T47D (cell line): ENCODE measurements around the gene GSTA1.
"Not testable (repeated sequence)": the region's sequence is repeated elsewhere in the genome, so short reads cannot be mapped to it uniquely, and the experiment has no call there.

Experiments used
- DNase-seq, 2 experiments: peaks; one replicate each; pipeline versions ENCODE4 v3.0.0 to v3.0.0-alpha.2; 2011 to 2012; ENCODE audit warnings: low read depth in 1 of 2, low spot score in 1 of 2
- JUND ChIP-seq: IDR thresholded peaks from 2 replicates; pipeline ENCODE4 v1.6.1; 2012; ENCODE audit warnings: low read depth
- in situ Hi-C: cut with HindIII; loops from 2 replicates; pipeline ENCODE4 v1.10.0; 2016; ENCODE audit warnings: low sequenced_read_pairs, low pct_unique_long_range_greater_than_20kb

The GSTA1 gene

GRCh38 chr6:52790861-52791260, 12.8 kb downstream of the GSTA1 start:
- in situ Hi-C loops: no loop called here
- DNase-seq: no peak
- no peak for TF ChIP-seq JUND

DNA sequence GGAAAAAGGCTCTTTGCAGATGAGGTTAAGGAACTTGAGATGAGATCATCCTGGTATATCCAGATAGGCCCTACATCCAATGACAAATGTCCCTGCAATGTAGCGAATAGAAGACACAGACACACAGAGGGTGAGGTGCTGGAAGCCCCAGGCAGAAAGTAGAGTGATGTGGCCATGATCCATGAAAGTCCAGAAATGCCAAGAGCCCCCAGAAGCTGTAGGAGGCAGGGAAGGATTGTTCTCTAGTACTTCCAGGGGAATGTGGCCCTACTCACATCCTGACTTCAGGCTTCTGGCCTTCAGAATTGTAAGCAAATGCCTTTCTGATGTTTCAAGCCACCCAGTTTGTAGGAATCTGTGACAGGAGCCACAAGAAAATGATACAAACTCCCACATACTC, 14.0 kb downstream of the GSTA1 start:
- in situ Hi-C loops, DNase-seq: not testable (repeated sequence)

DNA sequence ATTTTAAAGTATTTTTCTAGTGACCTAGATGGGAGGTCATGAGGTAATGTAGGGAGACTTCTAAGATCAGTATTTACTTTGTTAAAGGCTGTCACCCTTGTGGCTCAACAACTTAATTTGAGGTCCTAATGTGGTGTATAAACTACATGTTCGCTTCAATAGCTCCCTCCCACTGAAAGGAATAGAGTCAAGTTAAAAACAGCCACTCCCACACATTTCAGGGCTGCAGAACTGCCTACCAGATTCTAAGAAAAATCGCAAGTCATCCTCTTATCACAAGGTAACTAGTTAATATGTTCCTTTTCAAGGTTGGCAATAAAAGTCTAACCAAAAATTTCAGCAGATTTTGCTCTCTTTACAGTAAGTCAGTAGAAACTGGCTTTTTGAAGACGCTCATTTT, 15.1 kb downstream of the GSTA1 start:
- DNase-seq: no peak
- in situ Hi-C loops: no loop called here
- no peak for TF ChIP-seq JUND

- in situ Hi-C loops: no loop called here
- no peak for TF ChIP-seq JUND
- no peak for DNase-seq
Measured at GRCh38 chr6:52787917-52788316, 15.7 kb downstream of the GSTA1 start.

GRCh38 chr6:52786249-52786956, 17.2 kb downstream of the GSTA1 start:
- TF ChIP-seq JUND: no peak
- in situ Hi-C loops: no loop called here

DNA sequence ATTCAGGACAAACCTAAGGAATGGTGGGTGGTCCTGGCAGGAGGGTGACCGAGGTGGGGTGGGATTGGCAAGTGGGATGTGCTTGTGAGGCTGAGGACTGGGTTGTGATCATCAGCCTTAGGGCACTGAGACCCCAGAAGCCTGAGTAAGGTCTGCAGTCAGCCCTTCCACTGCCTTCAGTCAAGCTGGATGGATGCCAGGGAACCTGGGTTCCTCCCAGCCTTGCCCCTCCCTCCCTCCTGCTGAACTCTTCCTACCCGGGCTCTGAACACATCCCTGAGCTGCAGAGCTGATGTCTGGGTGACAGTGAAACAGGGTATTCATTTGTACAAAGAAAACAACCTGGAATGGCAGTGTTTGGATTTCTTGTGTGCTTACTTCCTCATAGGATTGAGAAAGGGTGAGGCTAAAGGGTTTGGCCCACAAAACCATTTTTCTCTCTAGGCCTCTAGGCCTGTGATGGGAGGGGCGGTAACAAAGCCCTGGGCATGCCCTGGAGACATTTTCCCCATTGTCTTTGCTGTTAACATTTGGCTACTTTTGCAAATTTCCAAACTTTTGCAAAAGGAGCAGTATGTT, 20.8 kb downstream of the GSTA1 start:
- in situ Hi-C loops, DNase-seq: not testable (repeated sequence)

More at GRCh38 chr6:52786249-52786956, 17.2 kb downstream of the GSTA1 start:
- DNase-seq: no peak

DNA sequence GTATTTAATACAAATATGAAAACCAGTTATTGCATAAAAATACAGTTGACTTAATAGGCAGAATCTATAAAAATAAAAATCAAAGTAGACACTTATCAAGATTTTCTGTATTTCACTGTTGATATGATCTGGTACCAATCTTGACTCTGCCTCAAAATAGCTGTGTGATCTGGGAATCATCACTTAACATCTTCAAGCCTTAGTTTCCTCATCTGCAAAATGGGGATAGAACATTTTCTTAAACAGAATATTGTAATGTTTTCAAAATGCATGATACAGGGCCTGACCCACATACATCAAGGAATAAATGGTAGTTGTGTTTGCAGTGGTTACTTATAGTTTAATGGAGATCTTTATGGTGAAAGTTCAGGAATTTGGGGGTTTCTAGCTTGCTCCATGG, 21.4 kb downstream of the GSTA1 start:
- DNase-seq, in situ Hi-C loops: not testable (repeated sequence)

GRCh38 chr6:52779237-52779636, 24.4 kb downstream of the GSTA1 start:
- in situ Hi-C loops: no loop called here
- TF ChIP-seq JUND: no peak
- no peak for DNase-seq

- DNase-seq, in situ Hi-C loops: not testable (repeated sequence)
Measured at GRCh38 chr6:52776711-52777351, 26.8 kb downstream of the GSTA1 start.

GRCh38 chr6:52769399-52769798, 34.2 kb downstream of the GSTA1 start:
- DNase-seq, in situ Hi-C loops: not testable (repeated sequence)

- DNase-seq, in situ Hi-C loops: not testable (repeated sequence)
Measured at GRCh38 chr6:52767658-52768057, 36.0 kb downstream of the GSTA1 start.

GRCh38 chr6:52763322-52763916, 40.2 kb downstream of the GSTA1 start, which contains the start of gene GSTA2:
Gene GSTA2 (minus strand): TSS chr6:52763475. CDS start chr6:52757947, 5,528 bp downstream.
- in situ Hi-C loops, DNase-seq: not testable (repeated sequence)

GRCh38 chr6:52761673-52762491, 41.7 kb downstream of the GSTA1 start:
- DNase-seq, in situ Hi-C loops: not testable (repeated sequence)
